ENCODE data around the gene DCDC2.
"Not testable (repeated sequence)": the region's sequence is repeated elsewhere in the genome, so short reads cannot be mapped to it uniquely, and the experiment has no call there.

The DCDC2 gene

GRCh38 chr6:24391208-24391607 lies 33.3 kb upstream of the DCDC2 start:
- no peak for DNase-seq (ENCODE audit: low read depth in 1 of 2, low spot score in 1 of 2)
- in situ Hi-C loops (cut with HindIII; ENCODE audit: low pct_unique_long_range_greater_than_20kb, low sequenced_read_pairs) = no loop called here
- TF ChIP-seq JUND (IDR thresholded peaks at IDR 0.05; ENCODE audit: low read depth) = no peak

GRCh38 chr6:24387818-24388217 lies 30.0 kb upstream of the DCDC2 start:
- no peak for DNase-seq (ENCODE audit: low read depth in 1 of 2, low spot score in 1 of 2)
- in situ Hi-C loops (cut with HindIII; ENCODE audit: low pct_unique_long_range_greater_than_20kb, low sequenced_read_pairs) = no loop called here
- no peak for TF ChIP-seq JUND (IDR thresholded peaks at IDR 0.05; ENCODE audit: low read depth)

DNA sequence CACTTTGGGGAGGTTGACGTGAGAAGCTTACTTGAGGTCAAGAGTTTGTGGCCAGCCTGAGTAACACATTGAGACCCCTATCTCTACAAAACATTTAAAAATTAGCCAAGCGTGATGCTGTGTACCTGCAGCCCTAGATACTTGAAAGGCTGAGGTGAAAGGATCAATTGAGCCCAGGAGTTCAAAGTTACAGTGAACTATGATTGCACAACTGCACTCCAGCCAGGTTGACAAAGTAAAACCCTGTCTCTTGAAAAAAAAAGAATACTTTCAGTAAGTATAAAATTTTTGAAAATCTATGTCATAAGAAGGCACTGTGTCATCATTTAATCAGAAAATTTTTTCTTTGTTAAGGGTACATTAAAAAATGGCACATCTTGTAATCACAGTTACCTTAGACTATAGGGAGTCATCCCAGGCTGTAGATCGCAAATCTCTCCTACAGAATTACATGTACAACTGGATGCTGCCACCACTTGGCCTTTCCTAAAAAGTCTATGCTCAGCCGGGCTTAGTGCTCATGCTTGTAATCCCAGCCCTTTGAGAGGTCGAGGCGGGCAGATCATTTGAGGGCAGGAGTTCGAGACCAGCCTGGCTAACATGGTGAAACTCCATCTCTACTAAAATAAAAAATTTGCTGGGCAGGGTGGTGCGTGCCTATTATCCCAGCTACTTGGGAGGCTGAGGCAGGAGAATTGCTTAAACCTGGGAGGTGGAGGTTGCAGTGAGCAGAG lies 27.8 kb upstream of the DCDC2 start:
- DNase-seq (ENCODE audit: low read depth in 1 of 2, low spot score in 1 of 2) = peak in 1 of 2 experiments; percentile 55
- no peak for TF ChIP-seq JUND (IDR thresholded peaks at IDR 0.05; ENCODE audit: low read depth)
- in situ Hi-C loops (cut with HindIII; ENCODE audit: low pct_unique_long_range_greater_than_20kb, low sequenced_read_pairs) = no loop called here

DNA sequence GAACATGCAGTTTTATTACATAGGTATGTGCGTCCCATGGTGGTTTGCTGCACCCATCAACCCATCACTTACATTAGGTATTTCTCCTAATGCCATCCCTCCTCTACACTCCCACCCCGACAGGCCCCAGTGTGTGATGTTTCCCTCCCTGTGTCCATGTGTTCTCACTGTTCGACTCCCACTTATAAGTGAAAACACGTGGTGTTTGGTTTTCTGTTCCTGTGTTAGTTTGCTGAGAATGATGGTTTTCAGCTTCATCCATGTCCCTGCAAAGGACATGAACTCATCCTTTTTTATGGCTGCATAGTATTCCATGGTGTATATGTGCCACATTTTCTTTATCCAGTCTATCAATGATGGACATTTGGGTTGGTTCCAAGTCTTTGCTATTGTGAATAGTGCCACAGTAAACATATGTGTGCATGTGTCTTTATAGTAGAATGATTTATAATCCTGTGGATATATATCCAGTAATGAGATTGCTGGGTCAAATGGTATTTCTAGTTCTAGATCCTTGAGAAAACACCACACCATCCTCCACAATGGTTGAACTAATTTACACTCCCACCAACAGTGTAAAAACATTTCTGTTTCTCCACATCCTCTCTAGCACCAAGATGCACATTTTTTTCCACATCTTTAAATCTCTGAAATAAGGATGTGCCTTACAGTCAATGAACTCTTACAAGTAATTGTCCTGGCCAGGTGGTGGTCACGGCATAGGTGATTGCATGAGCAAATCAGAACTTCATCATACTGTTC lies 26.7 kb upstream of the DCDC2 start:
- in situ Hi-C loops (cut with HindIII; ENCODE audit: low pct_unique_long_range_greater_than_20kb, low sequenced_read_pairs); DNase-seq (ENCODE audit: low read depth in 1 of 2, low spot score in 1 of 2): not testable (repeated sequence)

- DNase-seq (ENCODE audit: low read depth in 1 of 2, low spot score in 1 of 2); in situ Hi-C loops (cut with HindIII; ENCODE audit: low pct_unique_long_range_greater_than_20kb, low sequenced_read_pairs): not testable (repeated sequence)
Observed at GRCh38 chr6:24382891-24383494, 25.1 kb upstream of the DCDC2 start.

GRCh38 chr6:24382220-24382540 lies 24.3 kb upstream of the DCDC2 start:
- DNase-seq (ENCODE audit: low read depth in 1 of 2, low spot score in 1 of 2) = no peak
- TF ChIP-seq JUND (IDR thresholded peaks at IDR 0.05; ENCODE audit: low read depth) = peak; percentile 28; the same call in 1 of the 2 replicates
- in situ Hi-C loops (cut with HindIII; ENCODE audit: low pct_unique_long_range_greater_than_20kb, low sequenced_read_pairs) = no loop called here

DNA sequence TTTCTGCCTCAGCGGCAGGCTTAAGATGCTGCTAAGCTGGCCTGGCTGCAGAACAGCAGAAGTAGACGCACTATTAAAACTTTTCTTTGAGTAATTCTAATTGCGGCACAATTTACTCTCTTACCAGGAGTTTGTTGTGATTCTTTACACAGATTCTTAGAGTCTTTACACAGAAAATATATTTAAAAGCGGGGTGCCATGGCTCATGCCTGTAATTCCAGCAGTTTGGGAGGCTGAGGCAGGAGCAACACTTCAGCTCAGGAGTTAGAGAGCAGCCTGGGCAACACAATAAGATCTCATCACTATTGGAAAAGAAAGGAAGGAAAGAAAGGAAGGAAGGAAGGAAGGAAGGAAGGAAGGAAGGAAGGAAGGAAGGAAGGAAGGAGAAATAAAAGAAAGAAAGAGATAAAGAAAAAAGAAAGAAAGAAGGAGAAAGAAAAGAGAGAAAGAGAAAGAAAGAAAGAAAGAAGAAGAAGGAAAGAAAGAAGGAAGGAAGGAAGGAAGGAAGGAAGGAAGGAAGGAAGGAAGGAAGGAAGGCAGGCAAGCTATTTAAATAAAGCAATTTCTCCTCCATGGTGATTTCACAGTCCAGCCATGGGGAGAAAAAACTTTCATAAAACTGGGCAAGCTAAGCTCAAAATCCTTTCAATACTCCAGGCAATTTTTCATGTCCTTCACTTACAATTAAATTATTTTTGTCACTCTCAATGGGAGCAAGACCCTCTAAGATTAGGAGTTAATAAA lies 23.8 kb upstream of the DCDC2 start:
- in situ Hi-C loops (cut with HindIII; ENCODE audit: low pct_unique_long_range_greater_than_20kb, low sequenced_read_pairs) = no loop called here
- no peak for DNase-seq (ENCODE audit: low read depth in 1 of 2, low spot score in 1 of 2)
- no peak for TF ChIP-seq JUND (IDR thresholded peaks at IDR 0.05; ENCODE audit: low read depth)

GRCh38 chr6:24378473-24379097 lies 20.7 kb upstream of the DCDC2 start:
- DNase-seq (ENCODE audit: low read depth in 1 of 2, low spot score in 1 of 2) = no peak
- no peak for TF ChIP-seq JUND (IDR thresholded peaks at IDR 0.05; ENCODE audit: low read depth)
- in situ Hi-C loops (cut with HindIII; ENCODE audit: low pct_unique_long_range_greater_than_20kb, low sequenced_read_pairs) = no loop called here

DNA sequence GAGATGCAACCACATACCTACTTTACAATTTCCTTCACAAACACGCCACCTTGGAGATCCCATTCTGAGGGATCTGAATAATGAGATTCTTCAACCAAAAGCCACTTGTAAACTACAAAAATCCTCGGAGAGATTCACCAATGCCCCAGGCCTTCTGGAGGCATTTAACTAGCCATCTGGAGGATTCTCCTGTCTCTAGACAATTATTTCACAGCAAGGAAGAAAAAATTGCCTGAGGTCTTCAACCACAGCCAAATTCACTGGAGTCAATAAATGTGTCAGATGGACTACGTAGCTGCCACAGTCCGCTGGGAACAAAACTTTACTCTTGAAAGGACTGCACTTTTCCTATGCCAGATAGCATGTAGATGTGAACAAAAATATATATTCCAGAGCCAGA lies 19.0 kb upstream of the DCDC2 start:
- in situ Hi-C loops (cut with HindIII; ENCODE audit: low pct_unique_long_range_greater_than_20kb, low sequenced_read_pairs) = no loop called here
- peak in 1 of 2 experiments; percentile 38 for DNase-seq (ENCODE audit: low read depth in 1 of 2, low spot score in 1 of 2)
- no peak for TF ChIP-seq JUND (IDR thresholded peaks at IDR 0.05; ENCODE audit: low read depth)

- in situ Hi-C loops (cut with HindIII; ENCODE audit: low pct_unique_long_range_greater_than_20kb, low sequenced_read_pairs) = no loop called here
- DNase-seq (ENCODE audit: low read depth in 1 of 2, low spot score in 1 of 2) = no peak
- TF ChIP-seq JUND (IDR thresholded peaks at IDR 0.05; ENCODE audit: low read depth) = no peak
Observed at GRCh38 chr6:24374612-24375011, 16.8 kb upstream of the DCDC2 start.

DNA sequence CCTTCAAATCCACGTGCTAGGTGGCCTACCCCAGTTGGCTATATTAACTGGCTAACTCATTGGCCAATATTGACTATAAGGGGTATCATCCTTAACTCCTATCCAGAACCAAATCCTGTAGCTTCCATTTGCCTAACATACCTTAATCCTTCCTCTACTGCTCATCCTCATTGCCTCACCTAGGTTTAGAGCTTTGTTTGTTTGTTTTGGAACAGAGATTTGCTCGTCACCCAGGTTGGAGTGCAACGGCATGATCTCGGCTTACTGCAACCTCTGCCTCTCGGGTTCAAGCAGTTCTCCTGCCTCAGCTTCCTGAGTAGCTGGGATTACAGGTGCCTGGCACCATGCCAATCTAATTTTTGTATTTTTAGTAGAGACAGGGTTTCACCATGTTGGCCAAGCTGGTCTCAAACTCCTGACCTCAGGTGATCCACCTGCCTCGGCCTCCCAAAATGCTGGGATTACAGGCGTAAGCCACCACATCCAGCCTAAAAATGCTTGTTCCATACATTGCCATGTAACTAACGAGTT lies 7.3 kb upstream of the DCDC2 start:
- in situ Hi-C loops (cut with HindIII; ENCODE audit: low pct_unique_long_range_greater_than_20kb, low sequenced_read_pairs); DNase-seq (ENCODE audit: low read depth in 1 of 2, low spot score in 1 of 2): not testable (repeated sequence)

GRCh38 chr6:24362363-24362762 lies 4.5 kb upstream of the DCDC2 start:
- in situ Hi-C loops (cut with HindIII; ENCODE audit: low pct_unique_long_range_greater_than_20kb, low sequenced_read_pairs); DNase-seq (ENCODE audit: low read depth in 1 of 2, low spot score in 1 of 2): not testable (repeated sequence)

Measured in T47D (cell line).